A673 (cell line): ENCODE data around the gene BPI. TPM values are rescaled to one million over a fixed set of nuclear protein-coding genes. Genes with fewer than 3 reads are reported as not detected.

Experiments used
- BruUV-seq: library from RNA; stranded (reverse); fragments of 400-500 nt; replicated peaks from 2 replicates; lab custom pipeline; 2021; lab: Mats Ljungman, UMichigan
- CTCF ChIA-PET: fragments of 300-600 bp; sonication (Branson Sonifier 250); formaldehyde crosslinking; loops from one replicate; lab custom pipeline; 2022; ENCODE audit warnings: antibody characterized with exemption; lab: Charles Lee
- POLR2A ChIA-PET: fragments of 300-600 bp; sonication (Branson Sonifier 250); formaldehyde crosslinking; loops from one replicate; lab custom pipeline; 2022; ENCODE audit warnings: antibody characterized with exemption; ENCODE audit not compliant: low non-redundant PET; lab: Charles Lee
- DNase-seq: peaks from one replicate; pipeline ENCODE4 v3.0.0-alpha.2; 2015; ENCODE audit warnings: low spot score
- H3K27ac ChIP-seq: fragments of 200-600 bp; sonication (generic); 2 replicates; pipeline ENCODE4 v1.5.1; 2016; ENCODE audit warnings: mixed run types, low read depth, mild to moderate bottlenecking, mixed read lengths, antibody characterized with exemption, low read length; ENCODE audit not compliant: poor library complexity, severe bottlenecking
- H3K27me3 ChIP-seq: fragments of 200-600 bp; sonication (generic); replicated peaks from 2 replicates; pipeline ENCODE4 v1.6.1; 2017; ENCODE audit warnings: mixed run types, low read depth, mild to moderate bottlenecking, mixed read lengths, antibody characterized with exemption, low read length; ENCODE audit not compliant: insufficient read depth, poor library complexity
- H3K36me3 ChIP-seq: fragments of 200-600 bp; sonication (generic); 2 replicates; pipeline ENCODE4 v1.6.1; 2016; ENCODE audit warnings: mixed run types, mild to moderate bottlenecking, mixed read lengths, antibody characterized with exemption, low read length; ENCODE audit not compliant: insufficient read depth, poor library complexity, severe bottlenecking
- H3K4me1 ChIP-seq: fragments of 200-600 bp; sonication (generic); 2 replicates; pipeline ENCODE4 v1.6.1; 2017; ENCODE audit warnings: mixed run types, mild to moderate bottlenecking, mixed read lengths, antibody characterized with exemption, low read length; ENCODE audit not compliant: insufficient read depth, poor library complexity, severe bottlenecking
- H3K4me3 ChIP-seq: fragments of 200-600 bp; sonication (generic); 2 replicates; pipeline ENCODE4 v1.5.1; 2016; ENCODE audit warnings: low read depth, mixed run types, mild to moderate bottlenecking, mixed read lengths, low read length; ENCODE audit not compliant: poor library complexity, severe bottlenecking
- H3K9me3 ChIP-seq: fragments of 200-600 bp; sonication (generic); 2 replicates; pipeline ENCODE4 v1.6.1; 2016; ENCODE audit warnings: mixed run types, low read depth, mild to moderate bottlenecking, mixed read lengths, antibody characterized with exemption, low read length; ENCODE audit not compliant: poor library complexity, severe bottlenecking
- CTCF ChIP-seq: fragments of 300-800, 200-600 bp; sonication (generic); conservative IDR thresholded peaks from 2 replicates; pipeline ENCODE4 v1.5.1; 2017; ENCODE audit warnings: low read depth, mild to moderate bottlenecking, antibody characterized with exemption, low read length, moderate library complexity, mixed read lengths
- EZH2 ChIP-seq: fragments of 200-600 bp; sonication (generic); IDR thresholded peaks from 2 replicates; pipeline ENCODE4 v1.6.1; 2017; ENCODE audit warnings: borderline replicate concordance, low read depth, mild to moderate bottlenecking, mixed read lengths, antibody characterized with exemption, low read length; ENCODE audit not compliant: poor library complexity, severe bottlenecking
- intact Hi-C: fragments of 100-400 bp; cut with micrococcal nuclease; formaldehyde crosslinking; loops from one replicate; pipeline ENCODE4 v1.10.0; 2022; ENCODE audit not compliant: unreplicated experiment
- total RNA-seq: library from RNA; stranded (reverse); gene quantifications from 2 replicates; pipeline ENCODE4 v1.2.3, GENCODE V29; 2021

The BPI gene
- total RNA-seq, 1 experiment from 2014 or later = not detected

- DNase-seq = no peak
- POLR2A ChIA-PET = no interaction called here
- Histone ChIP-seq H3K36me3 (no peaks in the 10 kb centered on the region), H3K4me1 (no peaks in the 10 kb centered on the region), H3K27ac (no peak overlapping the region), H3K27me3 (no peaks in the 10 kb centered on the region), H3K9me3 (no peaks in the 10 kb centered on the region), H3K4me3 (no peak overlapping the region)
- CTCF ChIA-PET = no interaction called here
- no peak for TF ChIP-seq CTCF
- no peak for TF ChIP-seq EZH2
- intact Hi-C loops = no loop called here
- no TSS peak for BruUV-seq
Observed at GRCh38 chr20:38293491-38294065, 10.4 kb upstream of the BPI start.

GRCh38 chr20:38294076-38294591 is 9.8 kb upstream of the BPI start:
- Histone ChIP-seq H3K9me3 (no peaks in the 10 kb centered on the region), H3K27ac (no peak overlapping the region), H3K4me1 (no peaks in the 10 kb centered on the region), H3K27me3 (no peaks in the 10 kb centered on the region), H3K4me3 (no peak overlapping the region), H3K36me3 (no peaks in the 10 kb centered on the region)
- POLR2A ChIA-PET = no interaction called here
- intact Hi-C loops = no loop called here
- CTCF ChIA-PET = no interaction called here
- DNase-seq = no peak
- no peak for TF ChIP-seq CTCF
- BruUV-seq = no TSS peak

- H3K9me3 ChIP-seq = no peaks in the 10 kb centered on the region
- no TSS peak for BruUV-seq
- POLR2A ChIA-PET = no interaction called here
- DNase-seq = no peak
- peaks cover 6% of the 10 kb centered on the region for H3K27me3 ChIP-seq
- CTCF ChIA-PET = no interaction called here
- intact Hi-C loops = no loop called here
- no peak overlapping the region for H3K4me3 ChIP-seq
- no peaks in the 10 kb centered on the region for H3K4me1 ChIP-seq
- no peak overlapping the region for H3K27ac ChIP-seq
- TF ChIP-seq EZH2 (no peak), CTCF (no peak)
- H3K36me3 ChIP-seq = no peaks in the 10 kb centered on the region
Observed at GRCh38 chr20:38295811-38296210, 8.1 kb upstream of the BPI start.
